OCI-LY1 (cell line): ENCODE results near the gene FBXO45.

ENCODE experiments used
- CTCF ChIP-seq: fragments of 200-600 bp; sonication (generic), shearing (Covaris generic); IDR thresholded peaks from 2 replicates; pipeline ENCODE4 v1.5.1; 2017; ENCODE audit warnings: mild to moderate bottlenecking, antibody characterized with exemption, low read length, moderate library complexity, mixed read lengths
- EZH2 ChIP-seq: fragments of 200-600 bp; sonication (generic), shearing (Covaris generic); IDR thresholded peaks from 2 replicates; pipeline ENCODE4 v1.8.0; 2017; ENCODE audit warnings: borderline replicate concordance, mixed run types, mild to moderate bottlenecking, antibody characterized with exemption, low read length, moderate library complexity, mixed read lengths

- TF ChIP-seq CTCF, result no peak
- TF ChIP-seq EZH2, result no peak
Observed at GRCh38 chr3:196625331-196625730, 56.9 kb downstream of the FBXO45 start.
